22Rv1 (cell line): ENCODE data around the gene SPIRE1.

Experiments
- CTCF ChIP-seq: fragments of 450-650 bp; IDR thresholded peaks from 2 replicates; pipeline ENCODE4 v1.5.1; 2017; ENCODE audit warnings: mild to moderate bottlenecking
- ZFX ChIP-seq: fragments of 450-650 bp; IDR thresholded peaks from 2 replicates; pipeline ENCODE4 v1.6.1; 2017; ENCODE audit warnings: antibody characterized with exemption, borderline replicate concordance

- TF ChIP-seq CTCF (no peak), ZFX (no peak)
These were observed 247.8 kb downstream of the SPIRE1 start for GRCh38 chr18:12410081-12410481.
